H1 (cell line): Measurements from ENCODE around the gene MYDGF. TPM values are rescaled to one million over a fixed set of nuclear protein-coding genes. Genes with fewer than 3 reads are reported as not detected.

Source experiments
- BACH1 ChIP-seq: IDR thresholded peaks from 2 replicates; pipeline ENCODE4 v1.6.1; 2012; ENCODE audit warnings: low read length, improper control_type of control experiment
- CHD7 ChIP-seq: fragments of 300-600 bp; sonication (generic); IDR thresholded peaks from 2 replicates; pipeline ENCODE4 v1.7.1; 2012; ENCODE audit warnings: low read length, moderate library complexity, mild to moderate bottlenecking, inconsistent platforms; ENCODE audit not compliant: insufficient replicate concordance
- FOSL1 ChIP-seq: IDR thresholded peaks from 2 replicates; pipeline ENCODE4 v1.6.1; 2011; ENCODE audit warnings: mild to moderate bottlenecking, low read depth, low read length, moderate library complexity; ENCODE audit not compliant: insufficient read depth
- MAX ChIP-seq: IDR thresholded peaks from 2 replicates; pipeline ENCODE4 v1.6.1; 2012; ENCODE audit warnings: inconsistent platforms
- POLR2AphosphoS5 ChIP-seq: IDR thresholded peaks from 2 replicates; pipeline ENCODE4 v1.6.1; 2011; ENCODE audit warnings: low read depth, low read length
- RXRA ChIP-seq: IDR thresholded peaks from 2 replicates; pipeline ENCODE4 v1.6.1; 2011; ENCODE audit warnings: low read depth, mild to moderate bottlenecking, low read length, moderate library complexity; ENCODE audit not compliant: insufficient read depth
- SIN3A ChIP-seq, 2 experiments: IDR thresholded peaks in 1 of 2; conservative IDR thresholded peaks in 1 of 2; 2 replicates each; pipeline ENCODE4 v1.6.1; 2011 to 2012; ENCODE audit warnings: low read length in 2 of 2, improper control_type of control experiment in 1 of 2, low read depth in 1 of 2, mild to moderate bottlenecking in 1 of 2
- SRF ChIP-seq: IDR thresholded peaks from 2 replicates; pipeline ENCODE4 v1.6.1; 2011; ENCODE audit warnings: mild to moderate bottlenecking, low read depth, low read length, moderate library complexity
- YY1 ChIP-seq: IDR thresholded peaks from 2 replicates; pipeline ENCODE4 v1.6.1; 2011; ENCODE audit warnings: low read depth, mild to moderate bottlenecking, low read length
- polyA plus RNA-seq, 7 experiments: library from polyadenylated mRNA; depleted of rRNA in 3 of 7; stranded (reverse) in 5 of 7; unstranded in 2 of 7; fragments of >200 nt in 5 of 7; fragments of 200-250 nt in 2 of 7; gene quantifications; 1 replicate in 5 of 7; 2 replicates in 1 of 7; 4 replicates in 1 of 7; pipeline versions ENCODE4 v1.2.1 to v1.2.3, GENCODE V29; 2011 to 2013; ENCODE audit warnings: missing spikeins in 2 of 7, mixed read lengths in 2 of 7
- total RNA-seq: library from RNA; stranded (reverse); fragmentation: NEBNext Ultra II Directional; extraction: Animal tissue kit (Norgen Biotek cat#: 25700); gene quantifications from 2 replicates; pipeline ENCODE4 v1.2.1, GENCODE V29; 2021

The MYDGF gene
- total and polyA plus RNA-seq, 2 of the 8 experiments (the other 6 are each of a cell fraction or from before 2014, with no cell fraction given), result 40.6 to 51.1 TPM

GRCh38 chr19:4671185-4671851, 1.2 kb upstream of the MYDGF start (continued):
- TF ChIP-seq CHD7 (no peak), YY1 (no peak), POLR2AphosphoS5 (no peak), MAX (no peak), SIN3A (conservative IDR thresholded peaks at IDR 0.05 in 1 of 2, IDR thresholded peaks at IDR 0.05 in 1 of 2; ENCODE audit: low read depth in 1 of 2, low read length in 2 of 2) (no peak), BACH1 (no peak), FOSL1 (no peak), SRF (no peak), RXRA (no peak)
